IMR-90 (cell line): ENCODE measurements around the gene FBXL20. TPM values are rescaled to one million over a fixed set of nuclear protein-coding genes. Genes with fewer than 3 reads are reported as not detected.

Experiments
- ATAC-seq: fragments of 200-7000 bp; cut with Tn5 transposase; 2 replicates; pipeline ENCODE4 v1.9.1; 2020; ENCODE audit warnings: low read depth, mild to moderate bottlenecking, moderate library complexity
- BruUV-seq: library from RNA; stranded (reverse); fragments of 400-500 nt; replicated peaks from 2 replicates; lab custom pipeline; 2021; lab: Mats Ljungman, UMichigan
- CTCF ChIA-PET: fragments of 300-600 bp; formaldehyde crosslinking; extraction: SDS; loops from one replicate; lab custom pipeline; 2021; ENCODE audit warnings: antibody characterized with exemption; lab: Yijun Ruan, JAX
- POLR2A ChIA-PET: fragments of 300-600 bp; sonication (Branson Sonifier 250); formaldehyde crosslinking; loops from one replicate; lab custom pipeline; 2022; ENCODE audit warnings: antibody characterized with exemption; ENCODE audit not compliant: unreplicated experiment; lab: Charles Lee
- DNase-seq: peaks from one replicate; pipeline ENCODE4 v3.0.0; 2013
- H2AFZ ChIP-seq: replicated peaks from 2 replicates; pipeline ENCODE3; 2013; ENCODE audit warnings: low read length, mild to moderate bottlenecking; ENCODE audit not compliant: poor library complexity
- H2AK5ac ChIP-seq: 2 replicates; pipeline ENCODE4 v1.6.1; 2013; ENCODE audit warnings: low read depth, low read length, inconsistent platforms
- H2AK9ac ChIP-seq: replicated peaks from 2 replicates; pipeline ENCODE3; 2013; ENCODE audit warnings: mild to moderate bottlenecking, low read depth, low read length, moderate library complexity; ENCODE audit not compliant: poor library complexity
- H2BK120ac ChIP-seq: 2 replicates; pipeline ENCODE4 v1.6.1; 2013; ENCODE audit warnings: low read depth, low read length, inconsistent platforms
- H2BK15ac ChIP-seq: 3 replicates; pipeline ENCODE4 v1.6.1; 2013; ENCODE audit warnings: low read depth, low read length, inconsistent platforms
- H2BK20ac ChIP-seq: 2 replicates; pipeline ENCODE4 v1.6.1; 2013; ENCODE audit warnings: low read depth, mild to moderate bottlenecking, inconsistent platforms, low read length, moderate library complexity
- H2BK5ac ChIP-seq: 2 replicates; pipeline ENCODE4 v1.6.1; 2013; ENCODE audit warnings: mild to moderate bottlenecking, low read depth, low read length, inconsistent platforms; ENCODE audit not compliant: poor library complexity, severe bottlenecking
- H3K14ac ChIP-seq: replicated peaks from 2 replicates; pipeline ENCODE4 v1.6.1; 2013; ENCODE audit warnings: low read depth, low read length, inconsistent platforms
- H3K18ac ChIP-seq: 2 replicates; pipeline ENCODE4 v1.6.1; 2013; ENCODE audit warnings: low read depth, low read length, control low read depth
- H3K23ac ChIP-seq: 2 replicates; pipeline ENCODE4 v1.6.1; 2013; ENCODE audit warnings: low read depth, low read length, inconsistent platforms
- H3K27ac ChIP-seq: 2 replicates; pipeline ENCODE4 v1.5.1; 2013; ENCODE audit warnings: mild to moderate bottlenecking, control low read depth, low read length; ENCODE audit not compliant: insufficient read depth
- H3K27me3 ChIP-seq: 2 replicates; pipeline ENCODE4 v1.6.1; 2013; ENCODE audit warnings: low read length; ENCODE audit not compliant: control insufficient read depth, insufficient read depth
- H3K36me3 ChIP-seq: 2 replicates; pipeline ENCODE4 v1.6.1; 2013; ENCODE audit warnings: low read length, mixed read lengths; ENCODE audit not compliant: control insufficient read depth, insufficient read depth
- H3K4ac ChIP-seq: 2 replicates; pipeline ENCODE4 v1.6.1; 2013; ENCODE audit warnings: low read depth, low read length, inconsistent platforms
- H3K4me1 ChIP-seq: 2 replicates; pipeline ENCODE4 v1.6.1; 2013; ENCODE audit warnings: low read length, mixed read lengths; ENCODE audit not compliant: control insufficient read depth, insufficient read depth
- H3K4me2 ChIP-seq: 2 replicates; pipeline ENCODE4 v1.6.1; 2013; ENCODE audit warnings: low read depth, mild to moderate bottlenecking, control low read depth, low read length, moderate library complexity
- H3K4me3 ChIP-seq: 2 replicates; pipeline ENCODE4 v1.5.1; 2013; ENCODE audit warnings: low read depth, mild to moderate bottlenecking, control low read depth, low read length, moderate library complexity; ENCODE audit not compliant: insufficient read depth
- H3K56ac ChIP-seq: 2 replicates; pipeline ENCODE4 v1.6.1; 2013; ENCODE audit warnings: low read length, inconsistent platforms; ENCODE audit not compliant: insufficient read depth; ENCODE audit errors: extremely low read depth
- H3K79me1 ChIP-seq, 2 experiments: 2 replicates each; pipeline ENCODE4 v1.6.1; 2013; ENCODE audit warnings: low read length in 2 of 2, inconsistent platforms in 1 of 2, low read depth in 1 of 2
- H3K9ac ChIP-seq: 2 replicates; pipeline ENCODE4 v1.6.1; 2013; ENCODE audit warnings: low read depth, low read length, control low read depth
- H3K9me1 ChIP-seq: 2 replicates; pipeline ENCODE4 v1.6.1; 2013; ENCODE audit warnings: low read length, inconsistent platforms; ENCODE audit not compliant: insufficient read depth
- H3K9me3 ChIP-seq: 2 replicates; pipeline ENCODE4 v1.6.1; 2013; ENCODE audit warnings: low read length; ENCODE audit not compliant: control insufficient read depth, insufficient read depth
- H4K20me1 ChIP-seq: 2 replicates; pipeline ENCODE4 v1.6.1; 2013; ENCODE audit warnings: low read length, inconsistent platforms; ENCODE audit not compliant: insufficient read depth
- H4K5ac ChIP-seq: 2 replicates; pipeline ENCODE4 v1.6.1; 2013; ENCODE audit warnings: mild to moderate bottlenecking, low read depth, low read length, control low read depth
- H4K8ac ChIP-seq, 2 experiments: 2 replicates each; pipeline ENCODE4 v1.6.1; 2013; ENCODE audit warnings: low read depth in 2 of 2, low read length in 2 of 2, control low read depth in 1 of 2, inconsistent platforms in 1 of 2
- H4K91ac ChIP-seq: 2 replicates; pipeline ENCODE4 v1.6.1; 2013; ENCODE audit warnings: low read depth, low read length, inconsistent platforms; ENCODE audit not compliant: insufficient read depth
- BHLHE40 ChIP-seq: fragments of 150-350 bp; IDR thresholded peaks from 2 replicates; pipeline ENCODE4 v1.6.1; 2016; ENCODE audit warnings: mild to moderate bottlenecking, low read depth, low read length
- CEBPB ChIP-seq: IDR thresholded peaks from 2 replicates; pipeline ENCODE4 v1.6.1; 2012; ENCODE audit warnings: low read depth, low read length, improper control_type of control experiment
- CHD1 ChIP-seq: IDR thresholded peaks from 2 replicates; pipeline ENCODE4 v1.6.1; 2012; ENCODE audit warnings: low read depth, low read length, improper control_type of control experiment
- MAFK ChIP-seq: IDR thresholded peaks from 2 replicates; pipeline ENCODE4 v1.6.1; 2012; ENCODE audit warnings: low read depth, low read length, improper control_type of control experiment
- MXI1 ChIP-seq: IDR thresholded peaks from 2 replicates; pipeline ENCODE4 v1.6.1; 2012; ENCODE audit warnings: low read depth, mild to moderate bottlenecking, low read length, moderate library complexity, borderline replicate concordance
- NFE2L2 ChIP-seq: fragments of 150-350 bp; IDR thresholded peaks from 2 replicates; pipeline ENCODE4 v1.6.1; 2016; ENCODE audit warnings: low read depth, mild to moderate bottlenecking, low read length
- POLR2A ChIP-seq: IDR thresholded peaks from 2 replicates; pipeline ENCODE4 v1.6.1; 2012; ENCODE audit warnings: mild to moderate bottlenecking, low read depth, low read length
- RCOR1 ChIP-seq: IDR thresholded peaks from 2 replicates; pipeline ENCODE4 v1.6.1; 2012; ENCODE audit warnings: mild to moderate bottlenecking, low read length, improper control_type of control experiment; ENCODE audit not compliant: insufficient replicate concordance
- WGBS, 2 experiments: methylation state at CpG; one replicate each; pipeline versions ENCODE4 v1.1.5 to v1.1.7; 2013; ENCODE audit warnings: missing lambda C conversion rate in 2 of 2; ENCODE audit not compliant: insufficient read length in 1 of 2; ENCODE audit errors: extremely low coverage in 2 of 2; 5-methylcytosine and 5-hydroxymethylcytosine counted together
- dilution Hi-C: fragments of 300-500 bp; cut with HindIII; formaldehyde crosslinking; loops from one replicate; pipeline ENCODE4 v1.14.3; 2018; ENCODE audit warnings: low sequenced_read_pairs; ENCODE audit not compliant: unreplicated experiment
- in situ Hi-C: fragments of 300-500 bp; cut with MboI; formaldehyde crosslinking; loops from 3 replicates; pipeline ENCODE4 v1.14.3; 2019; ENCODE audit warnings: low sequenced_read_pairs, inconsistent platforms, mixed read lengths
- intact Hi-C: fragments of 100-400 bp; cut with micrococcal nuclease; formaldehyde crosslinking; loops from 2 replicates; pipeline ENCODE4 v1.10.0; 2022
- polyA plus RNA-seq, 3 experiments: library from polyadenylated mRNA; depleted of rRNA; stranded (reverse); fragments of >200 nt; gene quantifications; 2 replicates each; pipeline ENCODE4 v1.2.3, GENCODE V29; 2012; ENCODE audit warnings: low replicate concordance in 1 of 3
- total RNA-seq: library from RNA; depleted of rRNA; stranded (reverse); fragments of >200 nt; gene quantifications from 2 replicates; pipeline ENCODE4 v1.2.3, GENCODE V29; 2012
- TF ChIP-seq, protein P1 (sequence below): fragments of 150-350 bp; IDR thresholded peaks from 2 replicates; pipeline ENCODE4 v1.6.1; 2017; ENCODE audit warnings: mild to moderate bottlenecking, antibody characterized with exemption, low read length, low read depth
- TF ChIP-seq, protein P2 (sequence below): fragments of 150-350 bp; IDR thresholded peaks from 2 replicates; pipeline ENCODE4 v1.6.1; 2016; ENCODE audit warnings: low read depth, mild to moderate bottlenecking, low read length, moderate library complexity, borderline replicate concordance

FBXL20 gene
- total and polyA plus RNA-seq, 2 of the 4 experiments (the other 2 are of a cell fraction): 4.1 to 13.8 TPM

DNA sequence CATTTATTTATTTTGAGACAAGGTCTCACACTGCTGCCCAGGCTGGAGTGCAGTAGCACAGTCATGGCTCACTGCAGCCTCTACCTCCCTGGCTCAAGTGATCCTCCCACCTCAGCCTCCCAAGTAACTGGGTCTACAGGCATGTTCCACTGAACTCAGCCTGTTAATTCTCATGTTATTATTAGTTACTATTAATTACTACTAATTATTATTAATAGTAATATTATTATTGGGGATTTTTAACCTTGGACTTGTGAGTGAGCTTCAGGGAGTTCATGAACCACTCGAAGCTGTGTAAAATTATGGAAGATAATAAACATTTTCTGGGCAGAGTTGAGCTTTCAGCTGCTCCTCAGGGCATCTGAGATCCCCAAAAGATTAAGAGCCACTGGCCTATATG lies 171.1 kb downstream of the FBXL20 start:
- ATAC-seq (no peak), DNase-seq (no peak)
- Histone ChIP-seq H4K5ac (no peak overlapping the region), H3K27me3 (peaks cover 20% of the 10 kb centered on the region), H2BK15ac (no peak overlapping the region), H3K56ac (no peak overlapping the region), H4K91ac (no peak overlapping the region), H2AFZ (no peak overlapping the region), H2AK9ac (no peak overlapping the region), H3K18ac (no peak overlapping the region), H2AK5ac (no peak overlapping the region), H3K4me2 (no peak overlapping the region), H3K9me3 (no peaks in the 10 kb centered on the region), H3K4me3 (no peak overlapping the region), H3K4me1 (peaks cover 4% of the 10 kb centered on the region), H4K20me1 (no peaks in the 10 kb centered on the region), H2BK5ac (no peak overlapping the region), H3K14ac (no peak overlapping the region), H3K27ac (no peak overlapping the region), H3K9me1 (no peaks in the 10 kb centered on the region), H3K79me1 (no peaks in the 10 kb centered on the region), H3K4ac (no peak overlapping the region), H3K36me3 (no peaks in the 10 kb centered on the region), H2BK120ac (no peak overlapping the region), H4K8ac (no peak overlapping the region), H3K23ac (no peak overlapping the region), H2BK20ac (no peak overlapping the region), H3K9ac (no peak overlapping the region)
- dilution Hi-C loops (no loop called here), in situ Hi-C loops (no loop called here), intact Hi-C loops (loop anchor here (10.0 kb wide), 1 partner anchor 166 kb away; no protein-coding TSS in a partner anchor)
- CTCF ChIA-PET: no interaction called here
- BruUV-seq: no TSS peak
- POLR2A ChIA-PET: interaction anchor here (0.5 kb wide), 1 partner anchor 30 kb away, joined by 15 read pairs; the partner anchor contains the start of gene RPL19
- TF ChIP-seq CHD1 (no peak), NFE2L2 (no peak), POLR2A (no peak), MAFK (no peak), MXI1 (no peak), BHLHE40 (no peak), RCOR1 (no peak), CEBPB (no peak)
- TF ChIP-seq, protein P1, sequence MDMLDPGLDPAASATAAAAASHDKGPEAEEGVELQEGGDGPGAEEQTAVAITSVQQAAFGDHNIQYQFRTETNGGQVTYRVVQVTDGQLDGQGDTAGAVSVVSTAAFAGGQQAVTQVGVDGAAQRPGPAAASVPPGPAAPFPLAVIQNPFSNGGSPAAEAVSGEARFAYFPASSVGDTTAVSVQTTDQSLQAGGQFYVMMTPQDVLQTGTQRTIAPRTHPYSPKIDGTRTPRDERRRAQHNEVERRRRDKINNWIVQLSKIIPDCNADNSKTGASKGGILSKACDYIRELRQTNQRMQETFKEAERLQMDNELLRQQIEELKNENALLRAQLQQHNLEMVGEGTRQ: no peak
- TF ChIP-seq, protein P2, sequence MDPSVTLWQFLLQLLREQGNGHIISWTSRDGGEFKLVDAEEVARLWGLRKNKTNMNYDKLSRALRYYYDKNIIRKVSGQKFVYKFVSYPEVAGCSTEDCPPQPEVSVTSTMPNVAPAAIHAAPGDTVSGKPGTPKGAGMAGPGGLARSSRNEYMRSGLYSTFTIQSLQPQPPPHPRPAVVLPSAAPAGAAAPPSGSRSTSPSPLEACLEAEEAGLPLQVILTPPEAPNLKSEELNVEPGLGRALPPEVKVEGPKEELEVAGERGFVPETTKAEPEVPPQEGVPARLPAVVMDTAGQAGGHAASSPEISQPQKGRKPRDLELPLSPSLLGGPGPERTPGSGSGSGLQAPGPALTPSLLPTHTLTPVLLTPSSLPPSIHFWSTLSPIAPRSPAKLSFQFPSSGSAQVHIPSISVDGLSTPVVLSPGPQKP: no peak
- no CpG with 5 or more reads among the region's 1 CpG for WGBS, 2 experiments
